Calu3 (cell line): ENCODE data around the gene IST1. TPM values are rescaled to one million over a fixed set of nuclear protein-coding genes. Genes with fewer than 3 reads are reported as not detected.

Experiments
- BruUV-seq: library from RNA; stranded (reverse); fragments of 400-500 nt; replicated peaks from 2 replicates; lab custom pipeline; 2021; lab: Mats Ljungman, UMichigan
- CTCF ChIA-PET: fragments of 300-600 bp; sonication (Branson Sonifier 250); formaldehyde crosslinking; loops from one replicate; lab custom pipeline; 2022; ENCODE audit warnings: antibody characterized with exemption; lab: Charles Lee
- DNase-seq: peaks from one replicate; pipeline ENCODE4 v3.0.0; 2022
- H3K27ac Mint-ChIP-seq: one replicate; pipeline ENCODE4 v1.8.0; 2022; ENCODE audit warnings: mixed read lengths; ENCODE audit not compliant: unreplicated experiment
- H3K27me3 Mint-ChIP-seq: one replicate; pipeline ENCODE4 v1.8.0; 2022; ENCODE audit warnings: mixed read lengths; ENCODE audit not compliant: unreplicated experiment
- H3K36me3 Mint-ChIP-seq: one replicate; pipeline ENCODE4 v1.8.0; 2022; ENCODE audit warnings: mild to moderate bottlenecking, moderate library complexity, mixed read lengths; ENCODE audit not compliant: insufficient read depth, unreplicated experiment
- H3K4me1 Mint-ChIP-seq: one replicate; pipeline ENCODE4 v1.8.0; 2022; ENCODE audit warnings: mild to moderate bottlenecking, low read depth, mixed read lengths; ENCODE audit not compliant: unreplicated experiment
- H3K4me3 Mint-ChIP-seq: one replicate; pipeline ENCODE4 v1.8.0; 2022; ENCODE audit warnings: mild to moderate bottlenecking, low read depth, moderate library complexity, mixed read lengths; ENCODE audit not compliant: unreplicated experiment
- H3K9me3 Mint-ChIP-seq: one replicate; pipeline ENCODE4 v1.8.0; 2022; ENCODE audit warnings: low read depth, mixed read lengths; ENCODE audit not compliant: unreplicated experiment
- CTCF ChIP-seq: fragments of 200-600 bp; IDR thresholded peaks from one replicate; pipeline ENCODE4 v1.8.0; 2022; ENCODE audit warnings: antibody characterized with exemption; ENCODE audit not compliant: unreplicated experiment
- intact Hi-C: fragments of 100-400 bp; cut with micrococcal nuclease; formaldehyde crosslinking; loops from one replicate; pipeline ENCODE4 v1.10.0; 2022; ENCODE audit not compliant: unreplicated experiment
- total RNA-seq: library from RNA; stranded (reverse); gene quantifications from 2 replicates; pipeline ENCODE4 v1.2.3, GENCODE V29; 2022

IST1 gene
- total RNA-seq, 1 experiment from 2014 or later = 252 TPM

- H3K27ac Mint-ChIP-seq = no peak overlapping the region
- no peak overlapping the region for H3K4me3 Mint-ChIP-seq
- peaks cover 45% of the 10 kb centered on the region for H3K36me3 Mint-ChIP-seq
- no peaks in the 10 kb centered on the region for H3K9me3 Mint-ChIP-seq
- intact Hi-C loops = no loop called here
- BruUV-seq = no TSS peak
- H3K27me3 Mint-ChIP-seq = no peaks in the 10 kb centered on the region
- TF ChIP-seq CTCF = no peak
- no peak for DNase-seq
- CTCF ChIA-PET = no interaction called here
- H3K4me1 Mint-ChIP-seq = peaks cover 25% of the 10 kb centered on the region
Measured at GRCh38 chr16:71852561-71852960, 42.8 kb upstream of the IST1 start.

GRCh38 chr16:71853413-71853812 is 41.9 kb upstream of the IST1 start:
- Mint-ChIP-seq H3K36me3 (peaks cover 41% of the 10 kb centered on the region), H3K4me1 (peaks cover 19% of the 10 kb centered on the region), H3K27ac (no peak overlapping the region), H3K4me3 (no peak overlapping the region), H3K27me3 (no peaks in the 10 kb centered on the region), H3K9me3 (no peaks in the 10 kb centered on the region)
- CTCF ChIA-PET = no interaction called here
- no peak for TF ChIP-seq CTCF
- DNase-seq = no peak
- intact Hi-C loops = no loop called here
- no TSS peak for BruUV-seq

- Mint-ChIP-seq H3K36me3 (peaks cover 42% of the 10 kb centered on the region), H3K27ac (no peak overlapping the region), H3K4me1 (peaks cover 26% of the 10 kb centered on the region), H3K4me3 (no peak overlapping the region), H3K9me3 (no peaks in the 10 kb centered on the region), H3K27me3 (no peaks in the 10 kb centered on the region)
- BruUV-seq = no TSS peak
- no peak for TF ChIP-seq CTCF
- DNase-seq = no peak
- CTCF ChIA-PET = no interaction called here
- intact Hi-C loops = no loop called here
Measured at GRCh38 chr16:71854369-71854948, 40.9 kb upstream of the IST1 start.

GRCh38 chr16:71855937-71856662 is 39.2 kb upstream of the IST1 start:
- no peaks in the 10 kb centered on the region for H3K9me3 Mint-ChIP-seq

More at GRCh38 chr16:71855937-71856662, 39.2 kb upstream of the IST1 start:
- no peak for DNase-seq
- TF ChIP-seq CTCF = no peak
- no TSS peak for BruUV-seq
- H3K4me3 Mint-ChIP-seq = no peak overlapping the region
- no peak overlapping the region for H3K27ac Mint-ChIP-seq
- CTCF ChIA-PET = no interaction called here
- H3K36me3 Mint-ChIP-seq = peaks cover 34% of the 10 kb centered on the region
- no peaks in the 10 kb centered on the region for H3K27me3 Mint-ChIP-seq
- peaks cover 34% of the 10 kb centered on the region for H3K4me1 Mint-ChIP-seq
- intact Hi-C loops = no loop called here
